GM21423 (cell line): Measurements from ENCODE around the gene DDX52.

Source experiments
- ATAC-seq: cut with Tn5 transposase; IDR thresholded peaks from one replicate; pipeline ENCODE4 v1.9.1; 2021; ENCODE audit warnings: mild to moderate bottlenecking, moderate library complexity; ENCODE audit not compliant: unreplicated experiment

DDX52 gene

GRCh38 chr17:37592291-37592690 is 51.0 kb downstream of the DDX52 start:
- no peak for ATAC-seq

GRCh38 chr17:37585066-37585465 is 58.2 kb downstream of the DDX52 start:
- ATAC-seq: no peak

- no peak for ATAC-seq
Observed at GRCh38 chr17:37576281-37576680, 67.0 kb downstream of the DDX52 start.

- no peak for ATAC-seq
Observed at GRCh38 chr17:37574427-37574826, 68.8 kb downstream of the DDX52 start.

GRCh38 chr17:37571674-37572073 is 71.6 kb downstream of the DDX52 start:
- no peak for ATAC-seq

GRCh38 chr17:37570527-37571093 is 72.6 kb downstream of the DDX52 start:
- ATAC-seq: no peak

GRCh38 chr17:37568350-37569053 is 74.7 kb downstream of the DDX52 start:
- no peak for ATAC-seq

GRCh38 chr17:37567538-37567937 is 75.7 kb downstream of the DDX52 start:
- no peak for ATAC-seq

- ATAC-seq: no peak
Observed at GRCh38 chr17:37567137-37567536, 76.1 kb downstream of the DDX52 start.

- no peak for ATAC-seq
Observed at GRCh38 chr17:37564252-37564651, 79.0 kb downstream of the DDX52 start.

- ATAC-seq: no peak
Observed at GRCh38 chr17:37562016-37562745, 81.1 kb downstream of the DDX52 start.
